ENCODE measurements around the gene ZSWIM3.
A peak's percentile ranks its signal among the peaks of the same experiment; 100 is the strongest.
"Not testable (repeated sequence)": the region's sequence is repeated elsewhere in the genome, so short reads cannot be mapped to it uniquely, and the experiment has no call there.

ZSWIM3 gene

GRCh38 chr20:45890985-45891983 lies 33.9 kb downstream of the ZSWIM3 start, which contains the start of the genes CTSA and NEURL2:
Gene CTSA, plus strand, starts transcription at chr20:45891335. Its CDS starts 234 bp downstream, at chr20:45891569.
Gene NEURL2, minus strand, starts transcription at chr20:45891208. Its CDS starts 217 bp downstream, at chr20:45890991.
- DNase-seq: peak; percentile 91

- DNase-seq: no peak
Observed at GRCh38 chr20:45892049-45892825, 34.8 kb downstream of the ZSWIM3 start.

- no peak for DNase-seq
Observed at GRCh38 chr20:45892828-45893500, 35.5 kb downstream of the ZSWIM3 start.

GRCh38 chr20:45893831-45894230 lies 36.4 kb downstream of the ZSWIM3 start:
- DNase-seq: no peak

- no peak for DNase-seq
Observed at GRCh38 chr20:45894797-45895196, 37.4 kb downstream of the ZSWIM3 start.

- DNase-seq: no peak
Observed at GRCh38 chr20:45896641-45897161, 39.3 kb downstream of the ZSWIM3 start.

- DNase-seq: no peak
Observed at GRCh38 chr20:45897289-45897688, 39.9 kb downstream of the ZSWIM3 start.

- no peak for DNase-seq
Observed at GRCh38 chr20:45897692-45898091, 40.3 kb downstream of the ZSWIM3 start.

GRCh38 chr20:45898285-45898684 lies 40.9 kb downstream of the ZSWIM3 start:
- no peak for DNase-seq

GRCh38 chr20:45899046-45899835 lies 41.8 kb downstream of the ZSWIM3 start:
- DNase-seq: no peak

- DNase-seq: not testable (repeated sequence)
Observed at GRCh38 chr20:45901332-45901731, 43.9 kb downstream of the ZSWIM3 start.

- no peak for DNase-seq
Observed at GRCh38 chr20:45902199-45902701, 44.8 kb downstream of the ZSWIM3 start.

- no peak for DNase-seq
Observed at GRCh38 chr20:45904583-45905504, 47.4 kb downstream of the ZSWIM3 start.

GRCh38 chr20:45905505-45906079 lies 48.2 kb downstream of the ZSWIM3 start:
- peak; percentile 51 for DNase-seq

- no peak for DNase-seq
Observed at GRCh38 chr20:45907219-45907948, 50.0 kb downstream of the ZSWIM3 start.

GRCh38 chr20:45908084-45908483 lies 50.7 kb downstream of the ZSWIM3 start:
- DNase-seq: no peak

GRCh38 chr20:45909336-45909808 lies 52.0 kb downstream of the ZSWIM3 start:
- no peak for DNase-seq

GRCh38 chr20:45909817-45910669 lies 52.6 kb downstream of the ZSWIM3 start:
- no peak for DNase-seq
